T follicular helper cell (primary cell): ENCODE results near the gene ZFP1.
"Not testable (repeated sequence)": the region's sequence is repeated elsewhere in the genome, so short reads cannot be mapped to it uniquely, and the experiment has no call there.

ENCODE experiments used
- DNase-seq: peaks from one replicate; pipeline ENCODE4 v3.0.0-alpha.2; 2020; ENCODE audit warnings: low read depth

ZFP1 gene

GRCh38 chr16:75204905-75205304, 56.6 kb downstream of the ZFP1 start:
- DNase-seq: not testable (repeated sequence)

GRCh38 chr16:75205438-75205837, 57.1 kb downstream of the ZFP1 start:
- DNase-seq: not testable (repeated sequence)

GRCh38 chr16:75205961-75206748, 57.8 kb downstream of the ZFP1 start:
- not testable (repeated sequence) for DNase-seq

GRCh38 chr16:75206749-75207451, 58.6 kb downstream of the ZFP1 start, which contains the start of gene CTRB2:
TSS of gene CTRB2 (minus strand) at chr16:75207161. CDS start at chr16:75207141, 20 bp downstream.
- no peak for DNase-seq

GRCh38 chr16:75207831-75208230, 59.5 kb downstream of the ZFP1 start:
- DNase-seq: no peak

- no peak for DNase-seq
Measured at GRCh38 chr16:75208242-75208825, 60.0 kb downstream of the ZFP1 start.

GRCh38 chr16:75208861-75209505, 60.7 kb downstream of the ZFP1 start:
- DNase-seq: no peak

- DNase-seq: not testable (repeated sequence)
Measured at GRCh38 chr16:75209514-75209913, 61.2 kb downstream of the ZFP1 start.

GRCh38 chr16:75209944-75210343, 61.6 kb downstream of the ZFP1 start:
- DNase-seq: no peak

- DNase-seq: not testable (repeated sequence)
Measured at GRCh38 chr16:75211286-75211685, 63.0 kb downstream of the ZFP1 start.

GRCh38 chr16:75216127-75216526, 67.8 kb downstream of the ZFP1 start:
- DNase-seq: no peak

GRCh38 chr16:75216576-75216975, 68.3 kb downstream of the ZFP1 start:
- no peak for DNase-seq

- DNase-seq: no peak
Measured at GRCh38 chr16:75217389-75217851, 69.1 kb downstream of the ZFP1 start.

GRCh38 chr16:75218256-75219076, 70.1 kb downstream of the ZFP1 start, which contains the start of gene CTRB1:
TSS of gene CTRB1 (plus strand) at chr16:75218988. CDS start at chr16:75219008, 20 bp downstream.
- DNase-seq: no peak

GRCh38 chr16:75219088-75219487, 70.8 kb downstream of the ZFP1 start:
- no peak for DNase-seq

- no peak for DNase-seq
Measured at GRCh38 chr16:75219838-75220237, 71.5 kb downstream of the ZFP1 start.
